ENCODE results near the gene DPP7. TPM values are rescaled to one million over a fixed set of nuclear protein-coding genes. Genes with fewer than 3 reads are reported as not detected.

Gene DPP7
- total and polyA plus RNA-seq, 2 of the 8 experiments (the other 6 are each of a cell fraction or from before 2014, with no cell fraction given) = 21.2 to 26.8 TPM

DNA sequence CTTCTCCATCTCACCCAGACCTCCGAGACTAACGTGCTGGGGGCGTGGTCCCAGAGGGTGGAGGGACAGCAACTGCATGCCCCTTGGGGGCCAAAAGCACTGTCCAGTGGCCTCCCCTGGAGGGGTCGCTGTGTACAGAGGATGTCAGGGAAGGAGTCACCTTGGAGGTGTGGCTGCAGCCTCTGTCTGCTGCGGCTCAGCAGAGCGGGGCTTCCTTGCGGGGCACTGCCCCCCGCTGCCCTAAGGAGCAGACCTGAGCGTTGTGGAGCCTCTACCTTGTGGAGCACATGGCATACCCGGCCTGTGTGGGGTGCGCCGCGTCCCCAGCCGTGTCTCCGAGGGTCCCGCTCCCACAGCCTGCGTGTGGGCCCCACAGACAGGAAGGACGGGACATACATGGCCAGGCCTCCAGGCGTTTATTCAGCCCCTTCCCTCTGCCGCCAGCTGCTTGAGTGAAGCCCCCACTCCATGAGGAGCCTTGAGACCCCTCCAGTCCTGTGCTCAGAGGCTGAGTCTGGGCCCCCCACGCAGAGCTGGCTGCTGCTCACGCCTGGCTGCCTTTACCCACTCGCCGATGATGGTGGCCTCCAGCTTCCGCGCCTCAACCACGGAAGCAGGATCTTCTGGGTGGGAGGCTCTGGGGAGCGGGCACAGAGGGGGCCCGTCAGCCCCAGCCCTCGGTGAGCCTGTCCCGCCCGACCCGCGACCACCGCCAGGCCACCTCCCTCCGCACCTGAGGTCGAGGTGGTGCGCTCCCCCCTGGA lies 4.2 kb downstream of the DPP7 start:
- H3K18ac ChIP-seq (ENCODE audit: extremely low read depth, low read length) = no peak overlapping the region
- no peak overlapping the region for H4K91ac ChIP-seq (replicated peaks; ENCODE audit: insufficient read length, low read length)
- no peak overlapping the region for H2BK120ac ChIP-seq (replicated peaks; ENCODE audit: low read depth, low read length)
- H3K9me3 ChIP-seq (ENCODE audit: insufficient read depth in 2 of 2, low read depth in 1 of 2, low read length in 1 of 2) = no peaks in the 10 kb centered on the region
- H2BK5ac ChIP-seq (ENCODE audit: low read depth, low read length) = no peak overlapping the region
- H3K4me3 ChIP-seq (ENCODE audit: extremely low read depth in 1 of 4, insufficient read depth in 2 of 4, low read depth in 3 of 4, low read length in 4 of 4) = no peak overlapping the region
- H3K4me1 ChIP-seq (replicated peaks in 1 of 4; ENCODE audit: control insufficient read depth in 3 of 4, insufficient read depth in 4 of 4, low read length in 3 of 4) = peaks cover 0 to 7% (median under 1%) of the 10 kb centered on the region in 4 experiments; a peak in 3 of 7 replicates
- DNase-seq (ENCODE audit: low read depth in 1 of 2, low spot score in 2 of 2) = no peak
- no peak overlapping the region for H4K5ac ChIP-seq (ENCODE audit: insufficient read length, low read depth, low read length)
- no peak overlapping the region for H2BK15ac ChIP-seq (ENCODE audit: low read length)
- no peak overlapping the region for H4K8ac ChIP-seq (ENCODE audit: extremely low read depth, insufficient read depth, low read length)
- H3K79me2 ChIP-seq (ENCODE audit: control insufficient read depth in 1 of 2, insufficient read depth in 2 of 2, low read length in 2 of 2) = no peaks in the 10 kb centered on the region
- no peak overlapping the region for H3K56ac ChIP-seq (replicated peaks; ENCODE audit: insufficient read length, low read depth, low read length)
- peaks cover 0 to 5% (median under 1%) of the 10 kb centered on the region in 4 experiments; a peak in 3 of 8 replicates for H3K36me3 ChIP-seq (ENCODE audit: control insufficient read depth in 2 of 4, insufficient read depth in 4 of 4, low read length in 3 of 4)
- no peak overlapping the region for H2AK5ac ChIP-seq (ENCODE audit: low read depth, low read length)
- H3K14ac ChIP-seq (ENCODE audit: insufficient read length) = no peak overlapping the region
- peaks cover 15 to 26% (median 22%) of the 10 kb centered on the region in 4 experiments for H3K27me3 ChIP-seq (replicated peaks in 1 of 4; ENCODE audit: control insufficient read depth in 3 of 4, extremely low read depth in 1 of 4, insufficient read depth in 3 of 4, low read length in 3 of 4)
- H3K23me2 ChIP-seq (ENCODE audit: low read depth, low read length) = peaks cover 3% of the 10 kb centered on the region; the same call in 1 of the 2 replicates
- H3K9ac ChIP-seq (replicated peaks in 1 of 4; ENCODE audit: extremely low read depth in 1 of 4, low read depth in 3 of 4, low read length in 3 of 4) = no peak overlapping the region
- H2AFZ ChIP-seq (ENCODE audit: low read length) = no peak overlapping the region
- 89% methylated on average over 23 of the region's 38 CpGs; no CpG with 5 or more reads in 1 of the 2 experiments for WGBS, 2 experiments (ENCODE audit: extremely low coverage in 1 of 2, insufficient coverage in 1 of 2, insufficient read length in 1 of 2, insufficient replicate concordance in 2 of 2, low coverage in 1 of 2, low lambda C conversion rate in 2 of 2, missing lambda C conversion rate in 1 of 2)
- no peak overlapping the region for H2BK12ac ChIP-seq (ENCODE audit: low read depth, low read length)
- CTCF ChIA-PET (ENCODE audit: partially characterized antibody) = no interaction called here
- H3K4me2 ChIP-seq (ENCODE audit: insufficient read depth in 1 of 2, low read depth in 2 of 2, low read length in 2 of 2) = no peak overlapping the region
- no peak for FAIRE-seq
- H3K27ac ChIP-seq (ENCODE audit: low read depth, low read length) = no peak overlapping the region
- no peaks in the 10 kb centered on the region for H4K20me1 ChIP-seq (replicated peaks in 1 of 2; ENCODE audit: control insufficient read depth in 1 of 2, insufficient read depth in 2 of 2, low read length in 2 of 2)
- H3K4ac ChIP-seq (replicated peaks; ENCODE audit: insufficient read length, low read depth, low read length) = no peak overlapping the region
- H3K23ac ChIP-seq (ENCODE audit: insufficient read length) = no peak overlapping the region
- POLR2A ChIA-PET (ENCODE audit: partially characterized antibody) = interaction anchor here (1.3 kb wide), 1 partner anchor 36 kb away, joined by 4 read pairs; no protein-coding TSS in a partner anchor
- H3K79me1 ChIP-seq (ENCODE audit: low read depth, low read length) = no peaks in the 10 kb centered on the region; the same call in 1 of the 2 replicates
- no peak overlapping the region for H2BK20ac ChIP-seq (ENCODE audit: low read length)
